Mammary epithelial cell (primary cell): ENCODE measurements around the gene PCF11.

Source experiments
- EZH2 ChIP-seq: IDR thresholded peaks from 2 replicates; pipeline ENCODE4 v1.6.1; 2012; ENCODE audit warnings: low read length, inconsistent platforms, borderline replicate concordance
- TF ChIP-seq, protein P1 (sequence below), 2 donors: IDR thresholded peaks in 1 of 2; conservative IDR thresholded peaks in 1 of 2; 2 replicates each; pipeline ENCODE4 v1.5.1; 2011 to 2012; ENCODE audit warnings: inconsistent platforms in 2 of 2, low read length in 2 of 2, mild to moderate bottlenecking in 2 of 2, control low read depth in 1 of 2, low read depth in 1 of 2; ENCODE audit not compliant: insufficient read depth in 1 of 2; ENCODE audit errors: extremely low read depth in 1 of 2

DNA sequence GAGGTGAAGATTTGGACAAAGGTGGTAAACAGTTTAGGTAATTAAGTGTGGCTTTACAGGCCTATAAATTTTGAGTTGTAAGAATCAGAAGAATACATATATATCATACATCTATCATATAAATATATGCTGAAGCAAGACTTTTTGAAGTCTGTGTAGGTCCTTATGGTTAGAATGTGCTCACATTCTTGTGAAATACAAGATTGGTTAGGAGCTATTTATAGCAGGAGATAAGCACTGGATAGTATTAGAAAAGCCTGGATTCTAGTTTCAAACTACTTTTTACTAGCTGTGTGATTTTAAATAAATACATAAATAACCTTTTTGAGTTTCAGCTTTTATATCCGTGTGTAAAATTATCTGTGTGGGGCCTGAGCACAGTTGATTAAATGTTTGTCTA lies 78.9 kb downstream of the PCF11 start:
- TF ChIP-seq, protein P1, sequence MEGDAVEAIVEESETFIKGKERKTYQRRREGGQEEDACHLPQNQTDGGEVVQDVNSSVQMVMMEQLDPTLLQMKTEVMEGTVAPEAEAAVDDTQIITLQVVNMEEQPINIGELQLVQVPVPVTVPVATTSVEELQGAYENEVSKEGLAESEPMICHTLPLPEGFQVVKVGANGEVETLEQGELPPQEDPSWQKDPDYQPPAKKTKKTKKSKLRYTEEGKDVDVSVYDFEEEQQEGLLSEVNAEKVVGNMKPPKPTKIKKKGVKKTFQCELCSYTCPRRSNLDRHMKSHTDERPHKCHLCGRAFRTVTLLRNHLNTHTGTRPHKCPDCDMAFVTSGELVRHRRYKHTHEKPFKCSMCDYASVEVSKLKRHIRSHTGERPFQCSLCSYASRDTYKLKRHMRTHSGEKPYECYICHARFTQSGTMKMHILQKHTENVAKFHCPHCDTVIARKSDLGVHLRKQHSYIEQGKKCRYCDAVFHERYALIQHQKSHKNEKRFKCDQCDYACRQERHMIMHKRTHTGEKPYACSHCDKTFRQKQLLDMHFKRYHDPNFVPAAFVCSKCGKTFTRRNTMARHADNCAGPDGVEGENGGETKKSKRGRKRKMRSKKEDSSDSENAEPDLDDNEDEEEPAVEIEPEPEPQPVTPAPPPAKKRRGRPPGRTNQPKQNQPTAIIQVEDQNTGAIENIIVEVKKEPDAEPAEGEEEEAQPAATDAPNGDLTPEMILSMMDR (conservative IDR thresholded peaks at IDR 0.05 in 1 of 2, IDR thresholded peaks at IDR 0.05 in 1 of 2; ENCODE audit: extremely low read depth in 1 of 2, insufficient read depth in 1 of 2, low read depth in 1 of 2, low read length in 2 of 2) = no peak
- no peak for TF ChIP-seq EZH2
